CD8-positive, alpha-beta memory T cell (primary cell): ENCODE measurements around the gene CYP27C1. TPM values are rescaled to one million over a fixed set of nuclear protein-coding genes. Genes with fewer than 3 reads are reported as not detected.
A peak's percentile ranks its signal among the peaks of the same experiment; 100 is the strongest.

ENCODE experiments used
- CTCF ChIA-PET: fragments of 350-600 bp; sonication (Branson Sonifier 250); formaldehyde crosslinking; loops from one replicate; lab custom pipeline; 2021; ENCODE audit warnings: antibody characterized with exemption; lab: Charles Lee
- POLR2A ChIA-PET: fragments of 350-600 bp; sonication (Branson Sonifier 250); formaldehyde crosslinking; loops from one replicate; lab custom pipeline; 2021; ENCODE audit warnings: antibody characterized with exemption; lab: Charles Lee
- DNase-seq, 5 donors: peaks; one replicate each; pipeline versions ENCODE4 v3.0.0 to v3.0.0-alpha.2; 2020 to 2022; ENCODE audit warnings: mixed read lengths in 1 of 5
- H3K27ac ChIP-seq: one replicate; pipeline ENCODE4 v1.7.0; 2013; ENCODE audit warnings: low read depth, mild to moderate bottlenecking, low read length, moderate library complexity
- H3K27me3 ChIP-seq: 2 replicates; pipeline ENCODE4 v1.7.0; 2013; ENCODE audit warnings: low read length, mild to moderate bottlenecking; ENCODE audit not compliant: insufficient read depth, poor library complexity, severe bottlenecking
- H3K36me3 ChIP-seq: 2 replicates; pipeline ENCODE4 v1.7.0; 2013; ENCODE audit warnings: mild to moderate bottlenecking, low read length, moderate library complexity; ENCODE audit not compliant: insufficient read depth
- H3K4me1 ChIP-seq: 2 replicates; pipeline ENCODE4 v1.7.0; 2013; ENCODE audit warnings: mild to moderate bottlenecking, low read length, moderate library complexity; ENCODE audit not compliant: insufficient read depth
- H3K4me3 ChIP-seq: 2 replicates; pipeline ENCODE4 v1.7.0; 2013; ENCODE audit warnings: mild to moderate bottlenecking, low read length
- H3K9me3 ChIP-seq: 2 replicates; pipeline ENCODE4 v1.7.0; 2013; ENCODE audit warnings: mild to moderate bottlenecking, low read length
- H3K27ac Mint-ChIP-seq, 8 donors: one replicate each; pipeline ENCODE4 v1.8.0; 2020 to 2021; ENCODE audit warnings: mixed read lengths in 8 of 8, mild to moderate bottlenecking in 6 of 8, inconsistent platforms in 3 of 8, moderate library complexity in 3 of 8
- H3K27me3 Mint-ChIP-seq, 2 donors: one replicate each; pipeline ENCODE4 v1.8.0; 2020 to 2021; ENCODE audit warnings: mixed read lengths in 2 of 2, mild to moderate bottlenecking in 1 of 2, moderate library complexity in 1 of 2
- H3K36me3 Mint-ChIP-seq, 3 donors: one replicate each; pipeline ENCODE4 v1.8.0; 2020 to 2021; ENCODE audit warnings: mixed read lengths in 3 of 3, inconsistent platforms in 1 of 3, mild to moderate bottlenecking in 1 of 3
- H3K4me1 Mint-ChIP-seq, 3 donors: one replicate each; pipeline ENCODE4 v1.8.0; 2020 to 2021; ENCODE audit warnings: mixed read lengths in 3 of 3, inconsistent platforms in 1 of 3, mild to moderate bottlenecking in 1 of 3
- H3K4me3 Mint-ChIP-seq, 7 donors: one replicate each; pipeline ENCODE4 v1.8.0; 2020 to 2021; ENCODE audit warnings: mixed read lengths in 7 of 7, mild to moderate bottlenecking in 6 of 7, moderate library complexity in 4 of 7, inconsistent platforms in 2 of 7
- H3K9me3 Mint-ChIP-seq, 5 donors: one replicate each; pipeline ENCODE4 v1.8.0; 2020 to 2022; ENCODE audit warnings: mixed read lengths in 5 of 5, mild to moderate bottlenecking in 3 of 5, moderate library complexity in 2 of 5, inconsistent platforms in 1 of 5
- polyA plus RNA-seq: library from polyadenylated mRNA; unstranded; fragments of 300-500 nt; fragmentation: Illumina TruSeq; gene quantifications from one replicate; pipeline ENCODE4 v1.2.3, GENCODE V29; 2021
- total RNA-seq, 2 experiments: library from RNA; stranded (reverse); gene quantifications; one replicate each; pipeline ENCODE4 v1.2.3, GENCODE V29; 2021

Gene CYP27C1
- total and polyA plus RNA-seq, 3 experiments from 2014 or later: not detected

DNA sequence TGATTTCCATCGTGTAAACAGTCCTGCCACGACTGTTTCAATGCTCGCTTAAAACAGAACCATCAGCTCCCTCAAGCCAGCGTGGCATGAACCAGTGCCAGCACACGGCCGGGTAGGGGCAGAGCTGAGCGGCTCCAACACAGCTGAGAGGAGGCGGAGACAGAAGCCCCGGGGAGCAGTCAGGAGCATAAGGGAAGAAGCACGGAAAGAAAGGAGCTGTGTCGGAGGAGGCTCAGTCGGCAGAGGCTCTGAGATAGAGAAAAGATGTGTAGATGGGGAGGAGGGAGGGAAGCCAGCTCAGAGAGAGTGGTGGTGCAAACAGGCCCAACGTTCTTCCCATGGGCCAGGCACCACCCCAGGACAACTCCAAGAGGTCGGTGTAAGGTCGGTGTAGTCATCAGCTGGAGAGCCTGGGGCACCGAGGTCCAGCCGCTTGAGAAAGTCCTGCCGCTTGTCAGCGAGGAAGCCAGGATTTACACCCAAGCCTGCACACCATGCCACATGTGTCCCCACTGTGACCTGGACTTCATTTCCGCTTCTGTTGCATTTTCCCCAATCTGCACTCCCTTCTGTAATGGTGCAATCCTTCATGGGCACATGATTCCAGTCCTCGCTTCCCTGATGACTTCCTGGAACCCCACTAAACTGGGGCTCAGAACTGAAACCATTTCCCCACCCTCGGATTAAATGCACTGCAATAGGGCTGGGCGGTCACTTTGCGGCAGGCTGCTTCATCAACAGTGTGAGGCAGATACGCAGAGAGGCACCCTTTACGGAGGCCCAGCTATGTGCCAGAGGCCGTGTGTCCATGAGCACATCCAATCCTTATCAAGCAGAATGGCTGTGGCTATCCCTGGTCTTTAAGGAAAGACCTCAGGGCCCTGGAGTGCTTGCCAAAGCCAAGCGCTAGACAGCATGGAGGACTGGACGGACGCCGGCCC is 43.5 kb downstream of the CYP27C1 start:
- H3K36me3 Mint-ChIP-seq: no peaks in the 10 kb centered on the region
- POLR2A ChIA-PET: no interaction called here
- Histone ChIP-seq H3K4me1 (no peaks in the 10 kb centered on the region), H3K27me3 (no peaks in the 10 kb centered on the region), H3K9me3 (no peaks in the 10 kb centered on the region), H3K27ac (no peak overlapping the region), H3K36me3 (no peaks in the 10 kb centered on the region), H3K4me3 (no peak overlapping the region)
- H3K4me3 Mint-ChIP-seq: no peak overlapping the region
- H3K27me3 Mint-ChIP-seq: peaks cover 12 to 13% of the 10 kb centered on the region in 2 donors
- peaks cover 0 to 5% (median 4%) of the 10 kb centered on the region in 5 donors for H3K9me3 Mint-ChIP-seq
- no peak for DNase-seq
- no peak overlapping the region for H3K27ac Mint-ChIP-seq
- CTCF ChIA-PET: interaction anchor here (5.4 kb wide), 1 partner anchor 109 kb away, joined by 31 read pairs; no protein-coding TSS in a partner anchor
- no peaks in the 10 kb centered on the region for H3K4me1 Mint-ChIP-seq

DNA sequence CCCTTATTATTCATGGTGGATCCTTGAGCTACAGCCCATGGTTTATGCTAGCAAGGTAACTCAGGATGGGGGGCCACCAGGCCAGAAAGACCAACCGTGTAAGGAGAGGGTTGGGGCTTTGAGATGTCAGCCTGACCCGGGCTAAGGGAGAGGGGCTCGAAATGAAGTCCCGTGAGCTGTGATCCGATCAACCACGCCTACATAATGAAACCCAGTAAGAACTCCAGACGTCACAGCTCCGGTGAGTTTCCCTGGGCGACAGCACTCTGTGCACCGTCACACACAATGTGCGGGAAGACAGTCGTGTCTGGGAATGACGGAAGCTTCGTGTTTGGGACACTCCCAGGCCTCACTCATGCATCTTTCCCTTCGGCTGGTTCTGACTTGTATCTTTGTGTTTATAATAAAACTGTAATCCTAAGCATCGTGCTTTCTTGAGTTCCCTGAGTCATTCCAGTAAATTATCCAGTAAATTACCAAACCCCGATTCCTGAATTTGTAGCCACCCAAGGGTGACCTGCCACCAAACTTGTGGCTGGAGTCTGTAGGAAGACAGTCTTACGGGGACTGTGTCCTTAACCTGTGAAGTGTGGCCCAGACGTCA is 44.2 kb downstream of the CYP27C1 start:
- POLR2A ChIA-PET: no interaction called here
- Histone ChIP-seq H3K4me1 (no peaks in the 10 kb centered on the region), H3K27me3 (no peaks in the 10 kb centered on the region), H3K36me3 (no peaks in the 10 kb centered on the region), H3K27ac (no peak overlapping the region), H3K9me3 (no peaks in the 10 kb centered on the region), H3K4me3 (no peak overlapping the region)
- peaks cover 0 to 5% (median 4%) of the 10 kb centered on the region in 5 donors for H3K9me3 Mint-ChIP-seq
- no peaks in the 10 kb centered on the region for H3K36me3 Mint-ChIP-seq
- H3K4me1 Mint-ChIP-seq: no peaks in the 10 kb centered on the region
- H3K27me3 Mint-ChIP-seq: peaks cover 9 to 10% of the 10 kb centered on the region in 2 donors
- CTCF ChIA-PET: interaction anchor here (5.4 kb wide), 1 partner anchor 108 kb away, joined by 31 read pairs; no protein-coding TSS in a partner anchor
- no peak for DNase-seq
- H3K27ac Mint-ChIP-seq: no peak overlapping the region
- no peak overlapping the region for H3K4me3 Mint-ChIP-seq

DNA sequence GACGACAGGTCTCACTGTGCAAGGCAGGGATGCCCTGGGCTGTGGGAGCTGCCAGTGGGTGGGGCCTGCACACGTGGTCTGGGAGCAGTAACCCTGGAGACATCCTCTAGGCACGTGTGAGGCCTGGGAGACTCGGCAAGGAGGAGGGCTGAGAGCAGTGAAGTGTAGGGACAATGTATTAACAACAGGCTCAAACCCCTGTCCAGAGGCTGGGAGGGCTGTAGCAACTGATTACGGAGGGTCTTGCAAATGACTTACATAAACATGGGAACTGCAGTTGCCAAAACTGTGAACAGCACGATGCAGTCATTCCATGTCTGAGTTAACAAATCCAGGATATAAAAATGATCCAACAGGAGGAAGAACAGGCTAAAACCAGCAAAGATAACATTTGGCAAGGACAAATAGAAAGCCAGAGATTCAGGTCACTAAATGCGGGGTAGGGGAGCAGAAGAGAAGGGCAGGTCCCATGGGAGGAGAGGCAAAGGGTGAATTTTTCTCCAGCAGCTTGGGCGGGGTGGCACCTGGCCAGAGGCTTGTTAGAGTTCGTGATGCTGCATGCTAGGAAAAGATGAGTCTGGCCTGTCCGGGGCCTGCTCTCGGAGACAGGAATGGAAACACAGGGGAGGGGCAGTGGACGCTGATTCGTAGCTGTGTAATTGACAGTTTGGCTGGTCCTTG is 44.9 kb downstream of the CYP27C1 start:
- no peaks in the 10 kb centered on the region for H3K36me3 ChIP-seq
- H3K27me3 Mint-ChIP-seq: peaks cover 9 to 10% of the 10 kb centered on the region in 2 donors
- H3K4me1 Mint-ChIP-seq: no peaks in the 10 kb centered on the region
- H3K36me3 Mint-ChIP-seq: no peaks in the 10 kb centered on the region
- no peak overlapping the region for H3K4me3 Mint-ChIP-seq
- no peaks in the 10 kb centered on the region for H3K4me1 ChIP-seq
- H3K27ac ChIP-seq: no peak overlapping the region
- no peaks in the 10 kb centered on the region for H3K9me3 ChIP-seq
- H3K27me3 ChIP-seq: no peaks in the 10 kb centered on the region
- H3K9me3 Mint-ChIP-seq: peaks cover 0 to 2% (median 0%) of the 10 kb centered on the region in 5 donors
- ChIA-PET CTCF (interaction anchor here (5.4 kb wide), 1 partner anchor 108 kb away, joined by 31 read pairs; no protein-coding TSS in a partner anchor), POLR2A (no interaction called here)
- DNase-seq: no peak
- H3K27ac Mint-ChIP-seq: peak overlapping the region in 1 of 8 donors; percentile 19
- H3K4me3 ChIP-seq: no peak overlapping the region

DNA sequence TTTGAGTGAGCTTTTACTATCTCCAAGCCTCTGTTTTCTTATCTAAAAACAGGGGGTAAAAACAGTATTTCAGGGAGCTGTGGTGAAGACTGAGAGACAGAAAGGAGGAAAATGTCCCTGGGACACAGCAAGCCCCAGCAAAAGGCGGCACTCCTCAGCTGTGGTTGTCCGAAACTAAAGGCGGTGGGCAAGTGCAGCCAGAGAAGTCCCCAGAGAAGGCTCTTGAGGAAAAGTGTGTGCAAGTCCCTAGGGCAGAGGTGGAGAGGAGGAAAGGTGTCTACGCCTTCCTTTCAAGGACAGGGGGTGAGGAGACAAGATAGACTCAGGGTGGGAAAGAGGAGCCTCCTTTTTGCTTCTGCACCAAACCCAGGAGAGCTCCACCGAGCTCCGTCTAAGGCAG is 45.5 kb downstream of the CYP27C1 start:
- CTCF ChIA-PET: interaction anchor here (5.4 kb wide), 1 partner anchor 107 kb away, joined by 31 read pairs; no protein-coding TSS in a partner anchor
- Histone ChIP-seq H3K27ac (no peak overlapping the region), H3K9me3 (no peaks in the 10 kb centered on the region), H3K4me1 (no peaks in the 10 kb centered on the region), H3K36me3 (no peaks in the 10 kb centered on the region), H3K4me3 (no peak overlapping the region), H3K27me3 (no peaks in the 10 kb centered on the region)
- no peaks in the 10 kb centered on the region for H3K4me1 Mint-ChIP-seq
- no peaks in the 10 kb centered on the region for H3K9me3 Mint-ChIP-seq
- POLR2A ChIA-PET: no interaction called here
- H3K36me3 Mint-ChIP-seq: no peaks in the 10 kb centered on the region
- peaks cover 9 to 10% of the 10 kb centered on the region in 2 donors for H3K27me3 Mint-ChIP-seq
- peak overlapping the region in 1 of 8 donors; percentile 19 for H3K27ac Mint-ChIP-seq
- no peak for DNase-seq
- H3K4me3 Mint-ChIP-seq: no peak overlapping the region

DNA sequence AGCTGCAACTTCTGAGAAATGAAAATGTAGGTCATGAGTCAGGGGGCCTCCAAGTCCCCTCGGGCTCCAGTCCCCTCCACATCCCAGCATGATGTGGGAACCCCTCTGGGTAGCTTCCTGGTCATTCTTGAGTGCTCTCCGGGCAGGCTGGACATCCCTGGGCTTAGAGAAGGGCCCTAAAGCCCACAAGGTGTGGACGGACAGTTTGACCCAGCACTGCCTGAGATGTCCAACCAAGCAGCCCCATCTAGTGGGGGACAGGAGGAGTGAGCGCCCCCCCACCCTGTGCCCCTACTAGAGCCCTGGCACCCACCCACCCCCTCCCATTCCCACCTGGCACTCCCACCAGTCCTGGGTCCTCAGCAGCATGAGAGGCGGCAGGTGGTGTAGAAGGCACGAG is 46.0 kb downstream of the CYP27C1 start:
- CTCF ChIA-PET: interaction anchor here (1.4 to 5.4 kb wide), 2 partner anchors 34 to 106 kb away, joined by 3 to 31 read pairs; no protein-coding TSS in a partner anchor

DNA sequence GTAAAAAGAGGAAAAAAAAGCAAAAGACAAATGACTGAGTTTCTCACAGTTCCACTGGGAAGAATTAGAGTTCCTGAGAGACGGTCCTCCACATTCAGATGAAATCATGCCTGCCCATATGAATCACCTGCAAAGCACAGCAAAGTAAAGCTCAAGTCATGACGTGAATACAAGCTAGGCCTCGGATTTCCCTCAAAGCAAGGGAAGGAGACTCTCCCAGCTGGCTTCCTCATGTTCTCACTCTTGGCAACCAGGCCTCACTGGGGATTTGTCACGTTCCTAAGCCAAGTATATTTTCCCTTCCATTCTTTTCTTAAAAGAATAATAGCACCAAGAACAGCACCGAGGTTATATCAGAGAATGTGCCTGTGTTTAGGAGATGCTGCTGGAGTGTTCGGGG is 47.0 kb downstream of the CYP27C1 start:
- H3K27me3 Mint-ChIP-seq: peaks cover 9 to 10% of the 10 kb centered on the region in 2 donors
- CTCF ChIA-PET: interaction anchor here (1.4 to 5.4 kb wide), 2 partner anchors 35 to 105 kb away, joined by 3 to 31 read pairs; no protein-coding TSS in a partner anchor

More for the DNA sequence above, 46.0 kb downstream of the CYP27C1 start:
- H3K4me3 Mint-ChIP-seq: no peak overlapping the region
- no peaks in the 10 kb centered on the region for H3K36me3 Mint-ChIP-seq
- POLR2A ChIA-PET: no interaction called here
- Histone ChIP-seq H3K4me1 (no peaks in the 10 kb centered on the region), H3K36me3 (no peaks in the 10 kb centered on the region), H3K27me3 (no peaks in the 10 kb centered on the region), H3K4me3 (no peak overlapping the region), H3K9me3 (no peaks in the 10 kb centered on the region), H3K27ac (no peak overlapping the region)
- no peaks in the 10 kb centered on the region for H3K9me3 Mint-ChIP-seq
- no peak for DNase-seq
- peaks cover 9 to 10% of the 10 kb centered on the region in 2 donors for H3K27me3 Mint-ChIP-seq
- H3K4me1 Mint-ChIP-seq: no peaks in the 10 kb centered on the region
- no peak overlapping the region for H3K27ac Mint-ChIP-seq

DNA sequence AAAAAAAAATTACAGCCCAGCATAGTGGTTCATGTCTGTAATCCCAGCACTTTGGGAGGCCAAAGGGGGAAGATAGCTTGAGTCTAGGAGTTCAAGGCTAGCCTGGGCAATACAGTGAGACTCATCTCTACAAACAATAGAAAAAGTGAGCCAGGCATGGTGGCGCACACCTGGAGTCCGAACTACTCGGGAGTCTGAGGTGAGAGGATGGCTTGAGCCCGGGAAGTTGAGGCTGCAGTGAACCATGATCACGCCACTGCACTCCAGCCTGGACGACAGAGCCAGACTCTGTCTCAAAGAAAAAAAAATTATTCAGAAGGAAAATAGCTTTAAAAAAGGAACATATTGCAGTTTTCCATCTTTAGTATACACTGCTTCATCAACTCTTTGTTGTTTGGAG is 47.8 kb downstream of the CYP27C1 start:
- no peaks in the 10 kb centered on the region for H3K36me3 ChIP-seq
- ChIA-PET CTCF (interaction anchor here (5.4 kb wide), 1 partner anchor 105 kb away, joined by 31 read pairs; no protein-coding TSS in a partner anchor), POLR2A (no interaction called here)
- no peak for DNase-seq
- H3K4me3 Mint-ChIP-seq: no peak overlapping the region
- no peaks in the 10 kb centered on the region for H3K27me3 ChIP-seq
- no peak overlapping the region for H3K4me3 ChIP-seq
- no peaks in the 10 kb centered on the region for H3K9me3 Mint-ChIP-seq
- H3K27ac ChIP-seq: no peak overlapping the region
- peaks cover 7 to 12% of the 10 kb centered on the region in 2 donors for H3K27me3 Mint-ChIP-seq
- H3K9me3 ChIP-seq: no peaks in the 10 kb centered on the region
- no peaks in the 10 kb centered on the region for H3K4me1 Mint-ChIP-seq
- no peak overlapping the region for H3K27ac Mint-ChIP-seq
- H3K36me3 Mint-ChIP-seq: no peaks in the 10 kb centered on the region
- no peaks in the 10 kb centered on the region for H3K4me1 ChIP-seq

More for the DNA sequence above, 47.0 kb downstream of the CYP27C1 start:
- POLR2A ChIA-PET: no interaction called here
- no peaks in the 10 kb centered on the region for H3K36me3 Mint-ChIP-seq
- DNase-seq: no peak
- no peak overlapping the region for H3K4me3 Mint-ChIP-seq
- H3K9me3 Mint-ChIP-seq: no peaks in the 10 kb centered on the region
- no peaks in the 10 kb centered on the region for H3K36me3 ChIP-seq
- no peak overlapping the region for H3K27ac ChIP-seq
- no peak overlapping the region for H3K27ac Mint-ChIP-seq
- H3K9me3 ChIP-seq: no peaks in the 10 kb centered on the region
- H3K4me3 ChIP-seq: no peak overlapping the region
- H3K4me1 ChIP-seq: no peaks in the 10 kb centered on the region
- no peaks in the 10 kb centered on the region for H3K4me1 Mint-ChIP-seq
- H3K27me3 ChIP-seq: no peaks in the 10 kb centered on the region
